HCT116 (cell line): ENCODE data around the gene GALNT18. TPM values are rescaled to one million over a fixed set of nuclear protein-coding genes. Genes with fewer than 3 reads are reported as not detected.

Source experiments
- ATAC-seq: fragments of 200-7000 bp; cut with Tn5 transposase; 2 replicates; pipeline ENCODE4 v1.9.1; 2020; ENCODE audit warnings: mild to moderate bottlenecking, moderate library complexity
- BruUV-seq: library from RNA; stranded (reverse); fragments of 400-500 nt; replicated peaks from 2 replicates; lab custom pipeline; 2021; lab: Mats Ljungman, UMichigan
- CTCF ChIA-PET: fragments of 300-600 bp; sonication (Branson Sonifier 250); formaldehyde crosslinking; loops from one replicate; lab custom pipeline; 2021; ENCODE audit warnings: antibody characterized with exemption; lab: Charles Lee
- POLR2A ChIA-PET: fragments of 300-600, 350-600 bp; sonication (Branson Sonifier 250); formaldehyde crosslinking; loops from one replicate; lab custom pipeline; 2021; ENCODE audit warnings: antibody characterized with exemption; lab: Charles Lee
- RAD21 ChIA-PET, 2 experiments: fragments of 300-600 bp; sonication (Branson Sonifier 250); formaldehyde crosslinking; loops; one replicate each; lab custom pipeline; 2023; ENCODE audit warnings: low total read pairs in 2 of 2; ENCODE audit not compliant: uncharacterized antibody in 2 of 2, unreplicated experiment in 2 of 2, low non-redundant PET in 1 of 2; lab: Charles Lee
- DNase-seq: peaks from one replicate; pipeline ENCODE4 v3.0.0-alpha.2; 2010; ENCODE audit warnings: low read depth, low spot score
- H2AFZ ChIP-seq: fragments of 200-600 bp; shearing (Covaris generic), sonication (generic); 2 replicates; pipeline ENCODE4 v1.6.1; 2017; ENCODE audit warnings: low read depth, mixed run types, mixed read lengths, antibody characterized with exemption, low read length; ENCODE audit not compliant: poor library complexity, severe bottlenecking
- H3K27ac ChIP-seq: 2 replicates; pipeline ENCODE4 v1.5.1; 2012; ENCODE audit warnings: low read depth, low read length
- H3K27me3 ChIP-seq: fragments of 200-600 bp; sonication (generic); 2 replicates; pipeline ENCODE4 v1.6.1; 2016; ENCODE audit warnings: mixed run types, low read length, mixed read lengths; ENCODE audit not compliant: insufficient read depth
- H3K36me3 ChIP-seq, 2 experiments: fragments of 200-500 bp in 1 of 2; fragments of 200-600 bp in 1 of 2; sonication (Bioruptor generic) in 1 of 2; sonication (generic) in 1 of 2; 2 replicates each; pipeline versions ENCODE4 v1.5.1 to v1.6.1; 2014 to 2016; ENCODE audit warnings: low read length in 2 of 2, inconsistent platforms in 1 of 2, mixed read lengths in 1 of 2, mixed run types in 1 of 2; ENCODE audit not compliant: insufficient read depth in 2 of 2, control insufficient read depth in 1 of 2
- H3K4me1 ChIP-seq, 2 experiments: fragments of 200-600 bp in 1 of 2; sonication (generic) in 1 of 2; 2 replicates each; pipeline versions ENCODE4 v1.5.1 to v1.6.1; 2012 to 2017; ENCODE audit warnings: low read length in 2 of 2, inconsistent platforms in 1 of 2, mild to moderate bottlenecking in 1 of 2, mixed read lengths in 1 of 2, mixed run types in 1 of 2, moderate library complexity in 1 of 2; ENCODE audit not compliant: insufficient read depth in 2 of 2, control insufficient read depth in 1 of 2
- H3K4me2 ChIP-seq: fragments of 200-600 bp; sonication (generic); 2 replicates; pipeline ENCODE4 v1.6.1; 2017; ENCODE audit warnings: mixed run types, low read length, mixed read lengths
- H3K4me3 ChIP-seq, 2 experiments: fragments of 200-600 bp in 1 of 2; sonication (generic) in 1 of 2; replicated peaks in 1 of 2; 2 replicates each; pipeline ENCODE4 v1.5.1; 2011 to 2016; ENCODE audit warnings: low read length in 2 of 2, control low read depth in 1 of 2, low read depth in 1 of 2, mild to moderate bottlenecking in 1 of 2, mixed read lengths in 1 of 2, mixed run types in 1 of 2
- H3K79me2 ChIP-seq: fragments of 200-600 bp; sonication (generic); 2 replicates; pipeline ENCODE4 v1.6.1; 2017; ENCODE audit warnings: mild to moderate bottlenecking, mixed run types, low read length, moderate library complexity, mixed read lengths; ENCODE audit not compliant: insufficient read depth
- H3K9ac ChIP-seq: fragments of 200-600 bp; sonication (generic); 2 replicates; pipeline ENCODE4 v1.6.1; 2016; ENCODE audit warnings: low read length, mixed read lengths
- H3K9me2 ChIP-seq: fragments of 200-600 bp; sonication (generic), shearing (Covaris generic); 2 replicates; pipeline ENCODE4 v1.6.1; 2017; ENCODE audit warnings: mixed run types, mild to moderate bottlenecking, moderate library complexity; ENCODE audit not compliant: insufficient read depth
- H3K9me3 ChIP-seq, 2 experiments: fragments of 200-500 bp in 1 of 2; fragments of 200-600 bp in 1 of 2; sonication (Bioruptor generic) in 1 of 2; sonication (generic) in 1 of 2; 2 replicates each; pipeline ENCODE4 v1.6.1; 2014 to 2017; ENCODE audit warnings: low read length in 2 of 2, mixed read lengths in 2 of 2, inconsistent platforms in 1 of 2, low read depth in 1 of 2, mild to moderate bottlenecking in 1 of 2, mixed run types in 1 of 2, moderate library complexity in 1 of 2; ENCODE audit not compliant: control insufficient read depth in 1 of 2, insufficient read depth in 1 of 2
- H4K20me1 ChIP-seq: fragments of 200-600 bp; sonication (generic), shearing (Covaris generic); 2 replicates; pipeline ENCODE4 v1.6.1; 2017; ENCODE audit warnings: mixed run types, mild to moderate bottlenecking, moderate library complexity; ENCODE audit not compliant: insufficient read depth
- EGR1 ChIP-seq: IDR thresholded peaks from 2 replicates; pipeline ENCODE4 v1.6.1; 2012; ENCODE audit warnings: low read depth
- ELF1 ChIP-seq: IDR thresholded peaks from 2 replicates; pipeline ENCODE4 v1.6.1; 2012; ENCODE audit warnings: low read depth, borderline replicate concordance
- EZH2 ChIP-seq: fragments of 200-600 bp; sonication (generic); IDR thresholded peaks from 2 replicates; pipeline ENCODE4 v1.6.1; 2017; ENCODE audit warnings: antibody characterized with exemption, mixed run types
- JUND ChIP-seq: IDR thresholded peaks from 2 replicates; pipeline ENCODE4 v1.6.1; 2012
- POLR2A ChIP-seq: IDR thresholded peaks from 2 replicates; pipeline ENCODE4 v1.7.0; 2011; ENCODE audit warnings: borderline replicate concordance; ENCODE audit not compliant: insufficient read depth, insufficient read length; ENCODE audit errors: extremely low read depth
- SP1 ChIP-seq: IDR thresholded peaks from 2 replicates; pipeline ENCODE4 v1.6.1; 2012; ENCODE audit warnings: low read depth
- SRF ChIP-seq: IDR thresholded peaks from 2 replicates; pipeline ENCODE4 v1.6.1; 2012; ENCODE audit warnings: low read depth
- YY1 ChIP-seq: IDR thresholded peaks from 2 replicates; pipeline ENCODE4 v1.6.1; 2011; ENCODE audit warnings: low read length, low read depth, moderate library complexity, mild to moderate bottlenecking; ENCODE audit not compliant: insufficient replicate concordance; ENCODE audit errors: extremely low read depth
- ZBTB33 ChIP-seq: IDR thresholded peaks from 2 replicates; pipeline ENCODE4 v1.6.1; 2011; ENCODE audit warnings: mild to moderate bottlenecking, low read length, moderate library complexity; ENCODE audit not compliant: insufficient replicate concordance; ENCODE audit errors: extremely low read depth
- ZNF274 ChIP-seq: fragments of 200-500 bp; sonication (Bioruptor generic); IDR thresholded peaks from 2 replicates; pipeline ENCODE4 v1.6.1; 2014; ENCODE audit warnings: mild to moderate bottlenecking, low read depth, low read length, inconsistent platforms
- intact Hi-C: fragments of 100-400 bp; cut with micrococcal nuclease; formaldehyde crosslinking; loops from 2 replicates; pipeline ENCODE4 v1.10.0; 2022
- total RNA-seq: library from RNA; stranded (reverse); gene quantifications from one replicate; pipeline ENCODE4 v1.2.1, GENCODE V29; 2021; ENCODE audit not compliant: unreplicated experiment
- TF ChIP-seq, protein P1 (sequence below), 3 experiments: fragments of 200-600 bp in 1 of 3; sonication (generic) in 1 of 3; IDR thresholded peaks in 2 of 3; conservative IDR thresholded peaks in 1 of 3; 2 replicates each; pipeline ENCODE4 v1.5.1; 2012 to 2017; ENCODE audit warnings: low read depth in 2 of 3, low read length in 2 of 3, antibody characterized with exemption in 1 of 3, borderline replicate concordance in 1 of 3, control low read depth in 1 of 3, mild to moderate bottlenecking in 1 of 3, mixed read lengths in 1 of 3, mixed run types in 1 of 3, moderate library complexity in 1 of 3; ENCODE audit not compliant: insufficient read depth in 1 of 3

The GALNT18 gene
- total RNA-seq, 1 experiment from 2014 or later = 19.9 TPM

GRCh38 chr11:11502263-11502861 lies 119.4 kb downstream of the GALNT18 start:
- TF ChIP-seq YY1 (no peak), ELF1 (no peak), EGR1 (no peak), ZNF274 (no peak), SRF (no peak), ZBTB33 (no peak), SP1 (no peak), POLR2A (no peak), JUND (no peak), EZH2 (no peak)
- TF ChIP-seq, protein P1, sequence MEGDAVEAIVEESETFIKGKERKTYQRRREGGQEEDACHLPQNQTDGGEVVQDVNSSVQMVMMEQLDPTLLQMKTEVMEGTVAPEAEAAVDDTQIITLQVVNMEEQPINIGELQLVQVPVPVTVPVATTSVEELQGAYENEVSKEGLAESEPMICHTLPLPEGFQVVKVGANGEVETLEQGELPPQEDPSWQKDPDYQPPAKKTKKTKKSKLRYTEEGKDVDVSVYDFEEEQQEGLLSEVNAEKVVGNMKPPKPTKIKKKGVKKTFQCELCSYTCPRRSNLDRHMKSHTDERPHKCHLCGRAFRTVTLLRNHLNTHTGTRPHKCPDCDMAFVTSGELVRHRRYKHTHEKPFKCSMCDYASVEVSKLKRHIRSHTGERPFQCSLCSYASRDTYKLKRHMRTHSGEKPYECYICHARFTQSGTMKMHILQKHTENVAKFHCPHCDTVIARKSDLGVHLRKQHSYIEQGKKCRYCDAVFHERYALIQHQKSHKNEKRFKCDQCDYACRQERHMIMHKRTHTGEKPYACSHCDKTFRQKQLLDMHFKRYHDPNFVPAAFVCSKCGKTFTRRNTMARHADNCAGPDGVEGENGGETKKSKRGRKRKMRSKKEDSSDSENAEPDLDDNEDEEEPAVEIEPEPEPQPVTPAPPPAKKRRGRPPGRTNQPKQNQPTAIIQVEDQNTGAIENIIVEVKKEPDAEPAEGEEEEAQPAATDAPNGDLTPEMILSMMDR (IDR thresholded peaks at IDR 0.05 in 2 of 3, conservative IDR thresholded peaks at IDR 0.05 in 1 of 3; ENCODE audit: borderline replicate concordance in 1 of 3, insufficient read depth in 1 of 3, low read depth in 2 of 3, low read length in 2 of 3) = no peak
- Histone ChIP-seq H3K27me3 (no peaks in the 10 kb centered on the region), H4K20me1 (no peaks in the 10 kb centered on the region), H3K27ac (no peak overlapping the region), H3K4me3 (no peak overlapping the region), H3K9me3 (no peaks in the 10 kb centered on the region), H3K79me2 (no peaks in the 10 kb centered on the region; the same call in 1 of the 2 replicates), H3K4me1 (no peaks in the 10 kb centered on the region), H3K9ac (no peak overlapping the region), H2AFZ (no peak overlapping the region), H3K9me2 (no peaks in the 10 kb centered on the region), H3K4me2 (no peak overlapping the region), H3K36me3 (no peaks in the 10 kb centered on the region)
- ATAC-seq (no peak), DNase-seq (no peak)
- intact Hi-C loops = no loop called here
- ChIA-PET RAD21 (no interaction called here), CTCF (no interaction called here), POLR2A (no interaction called here)
- no TSS peak for BruUV-seq
